Astrocyte (in vitro differentiated cells and primary cell): Measurements from ENCODE around the gene POU3F1. TPM values are rescaled to one million over a fixed set of nuclear protein-coding genes. Genes with fewer than 3 reads are reported as not detected.

Source experiments
- DNase-seq: peaks from one replicate; pipeline ENCODE4 v3.0.0-alpha.2; 2010; ENCODE audit warnings: low read depth
- FAIRE-seq: peaks from 2 replicates; lab custom pipeline; 2011; peaks lifted over from hg19 to GRCh38; lab: Jason Lieb, UNC
- H2AFZ ChIP-seq: 2 replicates; pipeline ENCODE4 v1.6.0; 2012; ENCODE audit warnings: low read depth, low read length, inconsistent platforms
- H3K27ac ChIP-seq: 2 replicates; pipeline ENCODE4 v1.5.1; 2011; ENCODE audit warnings: low read depth, low read length, inconsistent platforms
- H3K27me3 ChIP-seq: 2 replicates; pipeline ENCODE4 v1.6.0; 2011; ENCODE audit warnings: low read length, inconsistent platforms; ENCODE audit not compliant: insufficient read depth
- H3K36me3 ChIP-seq: 2 replicates; pipeline ENCODE4 v1.5.1; 2011; ENCODE audit warnings: low read length, inconsistent platforms; ENCODE audit not compliant: insufficient read depth
- H3K4me1 ChIP-seq: 2 replicates; pipeline ENCODE4 v1.5.1; 2011; ENCODE audit warnings: low read length, inconsistent platforms; ENCODE audit not compliant: insufficient read depth
- H3K4me2 ChIP-seq: 2 replicates; pipeline ENCODE4 v1.6.0; 2012; ENCODE audit warnings: low read length, inconsistent platforms
- H3K4me3 ChIP-seq: 2 replicates; pipeline ENCODE4 v1.5.1; 2011; ENCODE audit warnings: low read depth, mild to moderate bottlenecking, low read length, inconsistent platforms; ENCODE audit not compliant: insufficient read depth
- H3K79me2 ChIP-seq: 2 replicates; pipeline ENCODE4 v1.6.0; 2012; ENCODE audit warnings: mild to moderate bottlenecking, low read length, inconsistent platforms; ENCODE audit not compliant: insufficient read depth
- H3K9ac ChIP-seq: 2 replicates; pipeline ENCODE4 v1.6.0; 2012; ENCODE audit warnings: mild to moderate bottlenecking, low read length, inconsistent platforms
- H3K9me3 ChIP-seq: 2 replicates; pipeline ENCODE4 v1.5.1; 2012; ENCODE audit warnings: low read depth, mild to moderate bottlenecking, low read length, inconsistent platforms; ENCODE audit not compliant: insufficient read depth
- H4K20me1 ChIP-seq: 2 replicates; pipeline ENCODE4 v1.6.0; 2012; ENCODE audit warnings: low read length, inconsistent platforms; ENCODE audit not compliant: insufficient read depth
- H3K27ac Mint-ChIP-seq: one replicate; pipeline ENCODE4 v1.8.0; 2021; ENCODE audit warnings: mild to moderate bottlenecking, mixed read lengths; ENCODE audit not compliant: unreplicated experiment
- H3K27me3 Mint-ChIP-seq: one replicate; pipeline ENCODE4 v1.8.0; 2021; ENCODE audit warnings: low read depth, mixed read lengths; ENCODE audit not compliant: unreplicated experiment
- H3K36me3 Mint-ChIP-seq: one replicate; pipeline ENCODE4 v1.8.0; 2021; ENCODE audit warnings: low read depth, mixed read lengths; ENCODE audit not compliant: unreplicated experiment
- H3K4me1 Mint-ChIP-seq: one replicate; pipeline ENCODE4 v1.8.0; 2021; ENCODE audit warnings: low read depth, mixed read lengths; ENCODE audit not compliant: unreplicated experiment
- H3K4me3 Mint-ChIP-seq: one replicate; pipeline ENCODE4 v1.8.0; 2021; ENCODE audit warnings: mild to moderate bottlenecking, moderate library complexity, mixed read lengths; ENCODE audit not compliant: unreplicated experiment
- H3K9me3 Mint-ChIP-seq: one replicate; pipeline ENCODE4 v1.8.0; 2021; ENCODE audit warnings: mild to moderate bottlenecking, mixed read lengths; ENCODE audit not compliant: unreplicated experiment
- EZH2 ChIP-seq: IDR thresholded peaks from 2 replicates; pipeline ENCODE4 v1.6.1; 2012; ENCODE audit warnings: mild to moderate bottlenecking, low read length, inconsistent platforms; ENCODE audit not compliant: insufficient read depth
- total RNA-seq: library from RNA; stranded (reverse); gene quantifications from 2 replicates; pipeline ENCODE4 v1.2.1, GENCODE V29; 2021
- TF ChIP-seq, protein P1 (sequence below): IDR thresholded peaks from 2 replicates; pipeline ENCODE4 v1.5.1; 2011; ENCODE audit warnings: low read depth, mild to moderate bottlenecking, inconsistent platforms, low read length, moderate library complexity; ENCODE audit not compliant: insufficient read depth

Gene POU3F1
- total RNA-seq, 1 donor from 2014 or later: 2.3 TPM

DNA sequence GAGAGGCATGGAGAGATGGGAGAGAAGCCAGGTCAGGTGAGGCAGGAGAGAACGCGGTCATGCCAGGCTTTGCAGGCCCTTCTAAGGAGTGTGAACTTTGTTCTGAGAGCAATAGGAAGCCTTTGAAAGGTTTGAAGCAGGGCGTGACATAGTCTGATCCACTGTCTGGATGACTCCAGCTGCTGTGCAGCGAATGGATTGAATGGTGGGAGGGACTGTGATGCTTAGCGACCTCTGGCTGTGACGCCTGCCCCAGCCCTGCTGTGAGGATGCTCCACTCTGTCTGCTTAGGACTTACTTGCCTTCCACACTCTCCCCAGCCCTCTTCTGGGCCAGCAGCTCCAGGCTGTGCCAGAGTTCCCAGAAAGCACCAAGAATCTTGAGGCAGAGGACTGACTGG lies 41.8 kb upstream of the POU3F1 start:
- FAIRE-seq (no peak), DNase-seq (no peak)
- Mint-ChIP-seq H3K4me1 (no peaks in the 10 kb centered on the region), H3K4me3 (no peak overlapping the region), H3K36me3 (peaks cover 3% of the 10 kb centered on the region), H3K27ac (no peak overlapping the region), H3K9me3 (no peaks in the 10 kb centered on the region), H3K27me3 (peaks cover 31% of the 10 kb centered on the region)
- Histone ChIP-seq H3K36me3 (no peaks in the 10 kb centered on the region), H3K9me3 (no peaks in the 10 kb centered on the region), H3K27me3 (peaks cover 2% of the 10 kb centered on the region), H3K9ac (no peak overlapping the region), H3K4me1 (no peaks in the 10 kb centered on the region), H3K4me2 (no peak overlapping the region), H4K20me1 (peaks cover 9% of the 10 kb centered on the region), H3K79me2 (no peaks in the 10 kb centered on the region), H2AFZ (no peak overlapping the region), H3K4me3 (no peak overlapping the region), H3K27ac (no peak overlapping the region)
- TF ChIP-seq, protein P1, sequence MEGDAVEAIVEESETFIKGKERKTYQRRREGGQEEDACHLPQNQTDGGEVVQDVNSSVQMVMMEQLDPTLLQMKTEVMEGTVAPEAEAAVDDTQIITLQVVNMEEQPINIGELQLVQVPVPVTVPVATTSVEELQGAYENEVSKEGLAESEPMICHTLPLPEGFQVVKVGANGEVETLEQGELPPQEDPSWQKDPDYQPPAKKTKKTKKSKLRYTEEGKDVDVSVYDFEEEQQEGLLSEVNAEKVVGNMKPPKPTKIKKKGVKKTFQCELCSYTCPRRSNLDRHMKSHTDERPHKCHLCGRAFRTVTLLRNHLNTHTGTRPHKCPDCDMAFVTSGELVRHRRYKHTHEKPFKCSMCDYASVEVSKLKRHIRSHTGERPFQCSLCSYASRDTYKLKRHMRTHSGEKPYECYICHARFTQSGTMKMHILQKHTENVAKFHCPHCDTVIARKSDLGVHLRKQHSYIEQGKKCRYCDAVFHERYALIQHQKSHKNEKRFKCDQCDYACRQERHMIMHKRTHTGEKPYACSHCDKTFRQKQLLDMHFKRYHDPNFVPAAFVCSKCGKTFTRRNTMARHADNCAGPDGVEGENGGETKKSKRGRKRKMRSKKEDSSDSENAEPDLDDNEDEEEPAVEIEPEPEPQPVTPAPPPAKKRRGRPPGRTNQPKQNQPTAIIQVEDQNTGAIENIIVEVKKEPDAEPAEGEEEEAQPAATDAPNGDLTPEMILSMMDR: no peak
- TF ChIP-seq EZH2: no peak

DNA sequence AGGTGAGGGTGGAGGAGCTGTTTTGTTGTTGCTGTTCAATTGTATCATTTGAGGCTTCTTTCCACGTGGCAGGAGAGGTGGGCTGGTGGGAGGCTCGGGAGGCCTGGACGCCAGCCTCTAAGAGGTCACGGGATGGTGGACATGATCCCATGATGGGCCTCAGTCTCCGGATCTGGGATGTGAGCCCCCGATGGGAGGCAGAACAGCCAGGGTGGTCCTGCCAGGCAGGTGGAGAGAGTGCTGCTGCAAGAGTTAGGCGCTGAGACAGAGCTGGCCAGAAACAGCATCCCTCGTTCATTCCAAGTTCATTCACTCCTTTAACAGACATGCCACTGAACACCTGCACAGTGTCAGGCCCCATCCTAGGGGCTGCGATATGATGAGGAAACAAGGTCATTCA lies 41.1 kb upstream of the POU3F1 start:
- no peaks in the 10 kb centered on the region for H3K36me3 ChIP-seq
- Mint-ChIP-seq H3K27me3 (peaks cover 30% of the 10 kb centered on the region), H3K36me3 (peaks cover 3% of the 10 kb centered on the region), H3K4me3 (no peak overlapping the region), H3K9me3 (no peaks in the 10 kb centered on the region), H3K27ac (no peak overlapping the region), H3K4me1 (no peaks in the 10 kb centered on the region)
- FAIRE-seq (no peak), DNase-seq (no peak)
- H3K27ac ChIP-seq: no peak overlapping the region
- H3K27me3 ChIP-seq: peaks cover 2% of the 10 kb centered on the region
- H3K9me3 ChIP-seq: no peaks in the 10 kb centered on the region
- no peak overlapping the region for H3K4me3 ChIP-seq
- no peaks in the 10 kb centered on the region for H3K79me2 ChIP-seq
- H3K4me1 ChIP-seq: no peaks in the 10 kb centered on the region
- no peak for TF ChIP-seq EZH2
- TF ChIP-seq, protein P1: no peak
- H4K20me1 ChIP-seq: peaks cover 9% of the 10 kb centered on the region
- H3K4me2 ChIP-seq: no peak overlapping the region
- H3K9ac ChIP-seq: no peak overlapping the region
- no peak overlapping the region for H2AFZ ChIP-seq

DNA sequence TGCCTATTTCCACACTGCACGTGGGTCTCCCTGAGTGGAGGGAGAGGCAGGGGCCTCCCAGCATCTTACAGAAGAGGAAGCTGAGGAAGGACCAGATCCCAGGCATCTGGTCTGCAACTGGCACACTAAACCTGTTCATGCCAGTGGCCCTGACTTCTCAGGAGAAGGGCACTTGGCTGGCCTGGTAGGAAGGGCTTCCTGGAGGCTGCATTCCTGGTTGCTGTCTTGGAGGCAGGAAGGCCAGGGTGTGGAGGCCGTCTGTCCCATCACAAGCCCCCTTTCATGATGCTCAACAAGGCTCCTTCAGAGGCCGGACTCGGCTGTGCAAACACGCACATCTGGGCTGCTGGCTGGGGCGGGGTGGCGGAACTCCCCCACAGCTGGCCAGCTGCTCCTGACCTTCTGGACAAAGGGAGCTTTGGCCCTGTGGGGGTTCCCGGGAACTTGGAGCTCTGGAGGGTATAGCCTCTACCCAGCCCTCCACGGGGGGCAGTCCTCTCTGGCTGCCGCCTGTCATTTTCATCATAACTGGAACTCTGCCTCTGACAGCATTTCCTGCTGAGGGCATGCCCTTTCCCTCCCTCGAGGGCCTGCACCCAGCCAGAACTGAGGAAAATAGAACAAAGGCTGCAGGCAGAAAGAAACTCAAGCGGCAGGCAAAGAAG lies 39.2 kb upstream of the POU3F1 start:
- Histone ChIP-seq H3K4me2 (no peak overlapping the region), H3K36me3 (no peaks in the 10 kb centered on the region), H3K4me1 (no peaks in the 10 kb centered on the region), H3K4me3 (no peak overlapping the region), H3K9me3 (no peaks in the 10 kb centered on the region), H4K20me1 (peaks cover 9% of the 10 kb centered on the region), H3K9ac (no peak overlapping the region), H3K79me2 (no peaks in the 10 kb centered on the region), H3K27ac (no peak overlapping the region), H2AFZ (no peak overlapping the region), H3K27me3 (peaks cover 2% of the 10 kb centered on the region)
- no peak for TF ChIP-seq EZH2
- TF ChIP-seq, protein P1: no peak
- DNase-seq: no peak
- H3K9me3 Mint-ChIP-seq: no peaks in the 10 kb centered on the region
- FAIRE-seq: no peak
- H3K27me3 Mint-ChIP-seq: peaks cover 29% of the 10 kb centered on the region
- no peak overlapping the region for H3K4me3 Mint-ChIP-seq
- no peak overlapping the region for H3K27ac Mint-ChIP-seq
- no peaks in the 10 kb centered on the region for H3K4me1 Mint-ChIP-seq
- peaks cover 3% of the 10 kb centered on the region for H3K36me3 Mint-ChIP-seq
